Stimulated activated CD4-positive, alpha-beta T cell treated with anti-CD3 and anti-CD28 coated beads, Interleukin-12 subunit alpha, Interleukin-12 subunit beta, amount 100 ng/mL, for 48 hours (primary cell): ENCODE results near the gene SNRNP25.

Source experiments
- DNase-seq, 3 donors: peaks; one replicate each; pipeline ENCODE4 v3.0.0-alpha.2; 2020; ENCODE audit warnings: low read depth in 2 of 3, low spot score in 1 of 3

Gene SNRNP25

DNA sequence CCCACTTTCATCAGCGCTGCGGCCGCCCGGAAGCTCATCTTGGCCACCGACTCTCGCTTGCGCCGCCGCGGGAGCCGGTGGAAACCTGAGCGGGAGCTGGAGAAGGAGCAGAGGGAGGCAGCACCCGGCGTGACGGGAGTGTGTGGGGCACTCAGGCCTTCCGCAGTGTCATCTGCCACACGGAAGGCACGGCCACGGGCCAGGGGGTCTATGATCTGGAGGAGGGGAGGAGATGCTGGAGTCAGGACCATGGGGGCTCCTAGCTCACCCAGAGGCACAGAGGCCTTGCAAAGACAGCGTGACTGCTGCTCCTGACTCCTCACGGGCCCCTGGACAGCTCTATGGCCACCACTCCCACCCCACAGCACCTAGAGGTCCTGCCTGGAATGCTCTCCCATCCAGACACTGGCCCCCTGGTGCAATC is 9.4 kb downstream of the SNRNP25 start:
- no peak for DNase-seq

DNA sequence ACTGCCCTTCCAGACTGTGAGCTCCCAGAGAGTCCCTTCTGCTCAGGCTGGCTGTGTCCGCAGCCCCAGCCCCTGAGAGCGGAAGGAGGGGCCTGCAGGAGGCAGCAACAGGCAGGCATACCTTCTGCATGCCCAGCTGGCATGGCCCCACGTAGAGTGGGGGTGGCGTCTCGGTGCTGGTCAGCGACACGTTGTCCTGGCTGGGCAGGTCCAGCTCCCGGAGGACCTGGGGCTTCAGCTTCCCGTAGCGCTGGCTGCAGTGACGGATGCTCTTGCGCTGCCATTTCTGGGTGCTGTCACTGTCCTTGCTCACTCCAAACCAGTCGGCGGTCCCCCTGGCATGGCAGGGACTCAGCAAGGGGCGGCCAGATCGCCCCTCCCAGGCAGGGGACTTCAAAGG is 9.8 kb downstream of the SNRNP25 start:
- no peak for DNase-seq

DNA sequence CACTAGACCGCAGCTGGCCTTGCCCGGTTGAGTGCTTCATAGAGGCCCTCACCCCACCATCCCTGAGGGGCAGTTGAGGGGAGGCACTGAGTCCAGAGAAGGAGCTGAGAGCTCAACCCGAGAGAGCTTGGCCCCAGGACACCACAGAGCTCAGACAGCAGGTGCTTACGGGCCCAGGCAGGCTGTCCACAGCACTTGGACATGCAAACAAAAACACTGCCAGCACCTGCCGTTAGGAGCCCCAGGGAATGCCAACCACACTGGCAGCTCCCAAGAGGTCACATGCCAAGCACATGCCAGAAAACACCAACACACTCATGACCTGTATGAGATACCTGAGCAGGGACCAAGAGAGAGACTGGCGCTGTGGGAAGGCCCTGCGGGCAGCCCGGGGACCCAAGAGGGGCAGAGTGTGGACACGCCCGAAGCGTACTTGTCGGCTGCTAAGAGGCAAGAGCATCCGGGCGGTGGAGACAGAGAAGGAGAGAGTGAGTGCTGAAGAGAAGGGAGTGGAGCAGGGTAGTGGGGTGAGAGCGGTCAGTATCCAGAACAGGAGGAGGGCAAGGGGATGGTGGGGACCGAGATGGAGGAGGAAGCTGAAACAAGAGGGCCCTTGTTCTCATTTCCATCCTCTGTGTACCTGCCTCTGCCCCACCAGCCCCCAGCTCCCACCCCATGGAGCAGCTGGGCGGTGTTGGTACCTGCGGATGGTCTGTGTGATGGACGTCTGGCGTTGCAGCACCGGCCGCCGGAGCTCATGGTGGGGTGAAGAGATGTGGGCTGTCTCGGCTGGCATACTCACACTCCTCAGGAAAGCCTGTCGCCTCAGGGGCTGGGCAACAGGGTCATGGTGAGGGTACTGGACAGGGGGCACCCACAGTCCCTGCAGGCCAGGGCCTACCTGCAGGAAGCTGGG is 10.6 kb downstream of the SNRNP25 start:
- no peak for DNase-seq

DNA sequence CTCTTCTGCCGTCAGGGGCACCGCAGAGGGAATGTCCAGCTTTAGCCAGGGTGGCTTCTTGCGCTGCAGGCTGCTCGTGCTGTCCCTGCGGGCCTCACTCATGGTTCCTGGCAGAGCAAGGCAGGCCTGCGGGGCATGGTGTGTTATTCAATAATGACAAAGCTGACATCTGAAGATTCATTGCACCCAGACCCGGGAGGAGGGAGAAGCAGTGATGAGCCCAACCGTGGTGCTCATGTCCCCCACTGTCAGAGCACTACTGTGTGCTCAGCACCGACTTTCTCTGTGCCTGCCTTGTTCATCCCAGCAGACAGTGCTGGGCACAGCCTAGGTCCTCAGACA is 11.3 kb downstream of the SNRNP25 start:
- no peak for DNase-seq

DNA sequence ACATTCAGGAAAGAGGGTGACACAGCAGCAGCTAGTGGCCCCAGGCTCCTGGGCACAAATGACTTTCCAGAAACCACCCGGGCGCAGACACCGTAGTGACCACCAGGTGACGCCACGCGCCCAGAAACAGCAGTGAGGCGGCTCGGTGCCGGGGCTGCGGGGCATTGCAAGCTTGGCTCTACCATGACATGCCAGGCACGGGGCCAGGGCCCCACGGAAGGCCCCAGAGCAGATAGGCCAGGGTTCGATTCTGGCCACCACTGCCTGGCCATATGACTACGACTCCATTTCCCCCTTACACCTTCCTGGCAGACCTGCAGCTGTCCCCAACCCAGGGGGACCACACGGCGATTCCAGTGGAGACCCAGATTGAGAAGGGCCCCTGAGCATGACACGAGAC is 12.1 kb downstream of the SNRNP25 start:
- peak; percentile 77 to 93 (median 77) for DNase-seq

DNA sequence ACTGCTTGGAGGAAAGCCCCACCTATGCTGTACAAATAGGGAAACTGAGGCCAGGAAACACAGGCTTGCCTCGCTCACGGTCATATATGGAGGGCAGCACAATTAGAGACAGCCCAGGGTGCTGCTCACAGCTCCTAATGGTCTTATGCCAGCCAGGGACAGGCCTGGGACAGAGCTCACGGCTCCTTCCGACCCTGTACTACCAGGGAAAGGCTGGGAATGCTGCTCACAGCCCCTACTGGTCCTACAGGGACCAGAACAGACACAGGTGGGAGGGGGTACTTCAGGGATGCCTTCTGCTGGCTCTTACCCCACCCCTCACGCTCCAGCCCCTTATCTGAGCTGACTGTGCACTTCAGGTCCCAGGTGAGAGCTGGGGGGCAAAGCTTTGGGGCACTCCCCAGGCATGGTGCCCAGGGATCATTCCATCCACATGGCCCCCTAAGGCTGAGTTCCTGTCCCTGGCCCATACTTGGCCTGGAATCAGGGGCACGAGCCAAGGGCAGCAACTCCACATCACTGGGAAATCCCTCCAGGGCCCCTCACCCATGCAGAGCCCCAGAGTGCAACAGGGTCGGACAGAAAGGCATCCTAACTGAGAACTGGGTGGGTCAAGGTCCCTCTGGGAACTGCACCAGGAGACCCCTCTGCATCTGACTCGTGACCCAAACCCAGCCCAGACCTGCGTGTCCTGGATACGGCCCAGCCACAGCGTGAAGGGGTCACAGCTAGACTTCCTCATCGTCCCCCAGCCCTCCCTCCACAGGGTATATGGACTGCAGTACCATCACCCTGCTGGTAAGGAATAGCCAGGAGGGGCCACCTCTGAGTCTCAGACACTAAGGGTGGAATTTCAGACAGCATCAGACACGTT is 12.9 kb downstream of the SNRNP25 start:
- no peak for DNase-seq

DNA sequence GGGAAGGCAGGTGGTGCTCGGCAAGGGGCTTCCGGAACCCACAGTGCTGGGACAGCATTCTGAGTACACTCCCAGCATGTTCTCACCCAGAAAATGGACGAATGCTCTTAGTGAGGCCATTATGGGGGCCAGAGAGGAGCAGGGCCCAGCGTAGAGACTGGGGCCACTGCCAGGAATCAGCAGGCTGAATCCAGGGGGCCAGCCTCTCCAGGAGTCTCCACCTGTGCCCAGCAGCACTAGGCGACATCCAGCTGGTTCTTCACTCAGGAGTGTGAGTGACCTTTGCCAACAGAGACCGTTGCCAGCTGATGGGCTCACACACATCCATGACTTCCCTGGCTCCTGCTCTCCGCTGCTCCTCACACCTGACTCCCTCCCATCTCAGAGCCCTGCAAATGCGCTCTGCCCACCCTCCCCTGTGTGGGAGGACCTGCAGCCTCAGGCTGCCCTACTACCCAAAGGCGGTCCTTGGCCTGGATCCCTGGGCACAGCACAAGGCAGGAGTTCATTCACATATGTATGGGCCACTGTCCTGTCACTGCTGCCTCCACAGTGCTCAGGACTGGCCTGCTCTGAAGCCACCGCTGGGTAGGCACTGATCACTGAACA is 13.7 kb downstream of the SNRNP25 start:
- no peak for DNase-seq

DNA sequence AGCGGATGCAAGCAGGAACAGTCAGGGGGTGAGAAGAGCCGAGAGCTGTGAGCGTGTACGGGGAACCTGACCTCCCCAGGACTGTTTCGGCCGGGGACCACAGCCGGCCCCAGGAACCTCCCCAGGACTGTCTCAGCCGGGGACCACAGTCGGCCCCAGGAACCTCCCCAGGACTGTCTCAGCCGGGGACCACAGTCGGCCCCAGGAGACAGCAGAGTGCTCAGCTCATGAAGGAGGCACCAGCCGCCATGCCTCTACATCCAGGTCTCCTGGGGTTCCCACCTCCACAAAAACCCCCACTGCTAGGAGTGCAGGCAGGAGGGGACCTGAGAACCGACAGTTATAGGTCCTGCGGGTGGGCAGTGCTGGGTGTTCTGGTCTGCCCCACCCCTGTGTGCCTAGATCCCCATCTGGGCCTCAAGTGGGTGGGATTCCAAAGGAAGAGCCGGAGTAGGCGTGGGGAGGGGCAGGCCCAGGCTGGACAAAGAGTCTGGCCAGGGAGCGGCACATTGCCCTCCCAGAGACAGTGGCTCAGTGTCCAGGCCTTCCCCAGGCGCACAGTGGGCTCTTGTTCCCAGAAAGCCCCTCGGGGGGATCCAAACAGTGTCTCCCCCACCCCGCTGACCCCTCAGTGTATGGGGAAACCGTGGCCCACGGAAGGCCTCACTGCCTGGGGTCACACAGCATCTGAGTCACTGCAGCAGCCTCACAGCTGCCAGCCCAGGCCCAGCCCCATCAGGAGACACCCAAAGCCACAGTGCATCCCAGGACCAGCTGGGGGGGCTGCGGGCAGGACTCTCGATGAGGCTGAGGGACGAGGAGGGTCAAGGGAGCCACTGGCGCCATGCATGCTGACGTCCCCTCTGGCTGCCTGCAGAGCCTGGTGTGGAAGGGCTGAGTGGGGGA is 14.5 kb downstream of the SNRNP25 start:
- DNase-seq = no peak

DNA sequence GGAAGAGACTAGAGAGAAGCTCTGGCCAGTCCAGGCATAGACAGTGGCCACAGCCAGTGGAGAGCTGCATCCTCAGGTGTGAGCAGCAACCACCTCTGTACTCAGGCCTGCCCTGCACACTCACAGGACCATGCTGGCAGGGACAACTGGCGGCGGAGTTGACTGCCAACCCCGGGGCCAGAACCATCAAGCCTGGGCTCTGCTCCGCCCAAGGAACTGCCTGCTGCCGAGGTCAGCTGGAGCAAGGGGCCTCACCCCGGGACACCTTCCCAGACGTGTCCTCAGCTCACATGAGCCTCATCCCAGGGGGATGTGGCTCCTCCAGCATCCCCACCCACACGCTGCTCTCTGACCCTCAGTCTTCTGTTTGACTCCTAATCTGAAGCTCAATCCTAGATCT is 15.6 kb downstream of the SNRNP25 start:
- DNase-seq = no peak

DNA sequence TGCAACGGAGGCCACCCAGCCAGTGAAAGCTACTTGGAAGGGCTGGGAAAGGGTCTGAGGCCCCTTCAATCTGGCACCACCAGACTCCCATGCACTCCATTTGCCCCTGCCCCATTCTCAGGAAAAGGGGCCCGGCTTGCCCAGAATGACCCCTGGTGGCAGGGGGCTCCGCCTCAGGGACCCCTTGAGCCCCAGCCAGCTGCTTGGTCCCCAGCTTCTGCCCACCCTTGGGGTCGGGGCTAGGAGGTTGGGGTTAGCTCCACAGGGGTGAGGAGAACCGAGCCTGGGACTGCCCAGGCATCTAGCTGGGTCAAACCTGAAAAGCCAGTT is 17.5 kb downstream of the SNRNP25 start:
- DNase-seq = no peak

DNA sequence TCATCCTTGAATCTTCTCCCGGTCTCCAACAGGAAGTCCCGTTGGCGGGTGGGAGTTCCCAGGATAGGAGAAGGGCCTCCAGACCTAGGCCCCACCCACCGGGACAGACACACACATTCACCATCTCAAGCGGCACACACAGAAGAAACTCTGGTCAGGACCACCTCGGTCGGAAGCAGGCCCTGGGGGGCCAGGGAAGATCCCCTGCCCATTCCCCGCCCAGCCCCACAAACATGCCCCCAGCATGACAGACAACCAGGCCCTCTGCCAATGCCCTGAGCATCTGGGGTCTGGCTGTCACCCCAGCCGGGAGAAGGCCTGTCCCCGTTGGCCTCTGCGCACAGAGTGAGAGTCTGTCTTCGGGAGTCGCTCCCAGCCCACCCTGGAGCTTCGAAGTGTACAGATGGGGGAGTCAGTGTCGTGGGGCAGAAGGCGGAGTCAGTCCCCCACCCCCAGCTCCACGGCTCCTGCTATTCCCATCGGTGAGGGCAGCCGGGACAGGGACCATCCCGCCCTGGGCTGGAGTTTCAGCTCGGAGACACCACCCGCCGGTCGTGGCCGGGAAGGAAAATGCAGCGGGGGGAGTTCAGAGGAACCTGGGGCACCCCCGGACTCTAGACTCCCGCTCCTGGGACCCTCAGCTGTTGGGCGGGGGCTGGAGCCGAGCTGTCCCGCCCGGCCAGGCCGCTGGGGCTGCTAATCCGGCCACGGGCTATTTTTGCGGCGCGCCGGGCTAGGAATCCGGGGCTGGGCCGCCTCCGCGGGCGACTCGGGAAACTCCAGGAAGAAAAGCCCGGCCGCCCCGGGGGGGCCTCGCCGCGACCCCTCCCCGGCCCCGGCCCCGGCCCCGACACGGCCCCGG is 18.1 kb downstream of the SNRNP25 start:
- no peak for DNase-seq

DNA sequence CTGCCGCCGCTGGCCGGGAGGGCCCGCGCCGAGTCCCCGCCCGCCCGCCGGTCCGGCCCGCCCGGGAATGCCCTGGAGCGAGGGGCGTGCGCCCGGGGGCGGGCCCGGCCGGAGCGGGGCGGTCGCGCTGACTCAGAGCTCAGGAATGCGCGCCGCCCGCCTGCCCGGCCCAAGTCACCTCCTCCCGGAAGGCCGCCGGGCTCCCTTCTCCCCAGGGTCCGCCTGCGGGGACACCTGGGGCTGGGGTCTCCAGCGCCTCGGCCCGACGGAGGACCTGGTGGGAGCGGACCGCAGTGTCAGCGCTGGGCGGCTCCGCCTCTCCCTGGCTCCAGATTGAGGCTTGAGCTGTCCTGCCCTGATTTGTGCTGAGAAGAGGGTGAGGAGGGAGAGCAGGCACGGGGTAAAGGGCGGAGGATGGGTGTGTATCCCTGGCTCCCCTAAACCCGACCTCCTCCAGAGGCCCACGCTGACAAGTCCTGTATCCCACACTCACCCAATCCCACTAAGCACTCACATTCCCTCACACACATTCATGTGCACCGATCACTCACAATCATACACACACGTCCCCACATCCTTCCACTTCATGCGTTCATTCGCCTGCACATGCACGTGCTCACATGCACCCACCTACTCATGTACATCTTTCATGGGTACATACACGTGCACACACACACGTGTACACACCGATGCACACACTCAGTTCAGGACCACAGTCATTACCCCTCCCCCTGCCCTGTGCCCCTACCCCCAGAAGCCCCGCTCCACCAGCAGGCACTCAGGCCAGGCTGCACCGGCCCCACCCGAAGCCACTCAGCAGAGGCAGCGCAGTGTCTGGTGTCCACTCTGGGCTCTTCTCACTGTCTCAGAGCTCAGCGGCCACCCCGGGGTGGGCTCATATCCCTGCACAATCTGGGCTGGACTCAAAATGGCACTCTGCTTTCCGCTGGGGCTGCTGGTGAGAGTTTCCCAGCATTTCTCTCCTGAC is 19.2 kb downstream of the SNRNP25 start, which contains the start of gene RHBDF1:
RHBDF1 (minus strand) TSS at position 71 of the 988 bp plus-strand sequence. CDS start 7,616 bp downstream, outside the sequence.
- DNase-seq = no peak

DNA sequence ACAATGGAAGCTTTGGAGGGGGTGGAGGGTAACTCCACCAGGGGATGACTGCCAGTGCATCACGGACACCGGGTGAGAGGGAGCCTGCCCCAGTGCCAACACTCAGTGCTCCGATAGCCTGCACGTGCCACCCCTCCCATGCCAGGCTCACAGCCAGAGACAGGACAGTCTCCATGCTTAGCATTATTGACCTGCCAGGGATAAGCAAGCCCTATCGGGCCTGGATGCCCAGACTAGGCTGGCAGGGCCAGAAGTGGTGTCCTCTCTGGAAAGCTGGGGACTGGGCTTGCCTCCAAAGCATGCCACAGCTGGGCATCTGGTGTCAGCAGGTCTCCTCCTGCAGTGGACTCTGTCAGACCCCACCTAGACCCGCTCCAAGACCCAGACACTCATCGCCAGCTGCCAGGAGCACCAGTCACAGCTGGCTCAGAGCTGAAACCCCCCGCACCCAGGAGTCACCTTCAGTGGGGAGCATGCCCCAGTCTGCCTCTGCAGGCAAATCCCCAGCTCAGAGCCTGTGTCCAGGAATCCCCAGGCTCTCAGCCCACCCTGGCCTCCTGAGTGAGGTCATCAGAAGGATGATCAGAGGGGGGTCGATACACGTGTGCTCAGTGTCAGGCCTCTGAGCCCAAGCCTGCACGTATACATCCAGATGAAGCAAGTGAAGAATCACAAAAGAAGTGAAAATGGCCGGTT is 20.6 kb downstream of the SNRNP25 start:
- no peak for DNase-seq

DNA sequence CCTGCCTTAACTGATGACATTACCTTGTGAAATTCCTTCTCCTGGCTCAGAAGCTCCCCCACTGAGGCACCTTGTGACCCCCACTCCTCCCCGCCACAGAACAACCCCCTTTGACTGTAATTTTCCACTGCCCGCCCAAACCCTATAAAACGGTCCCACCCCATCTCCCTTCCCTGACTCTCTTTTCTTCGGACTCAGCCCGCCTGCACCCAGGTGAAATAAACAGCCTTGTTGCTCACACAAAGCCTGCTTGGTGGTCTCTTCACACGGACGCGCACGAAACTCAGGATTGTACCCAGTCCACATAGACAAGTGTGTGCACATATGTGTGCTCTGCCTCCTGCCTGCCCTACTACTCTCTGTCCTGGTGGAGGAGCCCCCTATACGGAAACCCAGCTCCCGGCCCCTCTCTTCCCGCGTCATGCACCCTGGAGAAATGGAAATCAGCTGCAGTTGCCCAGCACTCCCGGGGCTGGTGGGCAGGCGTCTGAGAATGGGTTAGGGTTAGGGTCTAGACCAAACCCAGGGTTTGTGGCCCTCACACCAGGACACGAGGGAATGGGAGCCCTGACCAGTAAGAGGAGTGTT is 21.2 kb downstream of the SNRNP25 start:
- DNase-seq = no peak

DNA sequence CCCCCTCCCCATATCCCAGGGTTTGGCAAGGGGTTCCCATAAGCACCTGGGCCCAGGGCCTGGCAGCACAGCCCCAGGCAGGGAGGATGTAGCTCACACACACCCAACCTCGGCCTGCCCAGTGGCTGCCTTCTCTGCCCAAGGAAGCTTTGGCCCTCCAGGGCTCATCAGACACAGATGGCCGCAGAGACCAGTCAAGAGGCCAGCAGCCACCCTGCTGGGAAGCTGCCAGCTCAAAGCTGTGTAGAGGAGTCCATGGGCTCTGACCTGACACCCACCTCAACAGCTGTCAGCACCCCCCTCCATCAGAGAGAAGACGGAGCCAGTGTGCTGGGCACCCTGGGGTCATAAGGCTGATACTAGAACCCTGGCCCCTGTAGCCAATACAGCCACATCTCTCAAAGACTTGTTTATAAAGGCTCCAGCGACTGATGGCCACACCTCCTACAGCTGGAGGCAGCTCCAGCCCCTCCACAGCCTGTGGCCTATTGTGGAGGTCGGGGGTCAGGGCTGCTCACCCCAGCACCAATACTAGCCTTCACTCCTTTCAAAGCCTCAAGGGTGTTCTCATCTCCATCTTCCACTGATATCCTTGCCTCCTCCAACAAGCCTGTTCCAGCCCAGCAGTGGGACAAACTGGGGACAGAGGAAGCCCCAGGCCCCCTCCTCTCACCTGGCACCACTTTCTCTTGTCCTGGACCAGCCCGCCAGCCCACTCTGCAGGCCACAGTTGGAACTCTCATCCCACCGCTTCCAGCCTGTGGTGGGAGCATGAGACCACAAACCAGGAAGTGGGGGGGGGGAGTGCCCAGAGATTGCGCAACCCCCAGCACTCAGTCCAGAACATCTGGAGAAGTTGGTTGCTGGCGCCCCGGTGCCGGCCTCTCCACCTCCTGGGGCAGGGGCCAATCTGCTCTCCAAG is 22.2 kb downstream of the SNRNP25 start:
- DNase-seq = no peak

DNA sequence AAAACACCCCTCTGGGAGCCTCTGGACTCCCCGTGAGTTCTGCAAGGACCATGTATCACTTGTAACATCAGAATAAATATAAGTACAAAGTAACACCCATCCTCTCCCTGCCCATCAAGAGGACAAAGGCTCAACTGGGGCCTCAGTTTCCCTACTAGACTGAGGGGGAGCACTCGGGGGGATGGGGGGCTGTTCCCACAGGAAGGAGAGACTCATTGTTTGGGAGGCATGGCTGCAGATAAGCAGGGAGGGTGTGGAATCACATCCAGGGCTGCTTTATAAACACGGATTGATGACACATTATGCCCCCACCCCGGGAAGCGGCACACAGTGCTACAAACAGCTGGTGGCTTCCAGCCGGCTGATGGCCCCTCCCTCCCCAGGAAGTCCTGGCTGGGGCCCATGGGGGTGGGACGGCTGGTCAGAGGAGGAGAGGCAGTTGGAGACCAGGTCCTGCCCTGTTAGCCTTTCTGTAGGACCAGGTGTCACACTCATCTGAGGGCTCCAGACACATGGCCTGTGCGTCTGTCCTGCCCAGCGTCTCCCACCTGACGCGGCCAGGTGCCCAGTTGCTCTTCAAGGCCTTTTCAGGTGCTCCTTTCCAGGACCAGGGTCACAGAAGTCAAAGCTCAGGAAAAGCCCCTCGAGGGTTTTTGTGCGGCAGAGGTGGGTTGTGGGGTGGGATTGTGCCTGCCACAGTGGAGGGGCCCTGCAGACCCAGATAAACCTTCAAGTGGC is 23.1 kb downstream of the SNRNP25 start:
- DNase-seq = no peak
